GM12892 (cell line): ENCODE data around the gene ZNF638.
"Not testable (repeated sequence)": the region's sequence is repeated elsewhere in the genome, so short reads cannot be mapped to it uniquely, and the experiment has no call there.

Experiments used
- DNase-seq: peaks from one replicate; pipeline ENCODE4 v3.0.0; 2011; ENCODE audit not compliant: insufficient read length
- FAIRE-seq: peaks from 2 replicates; lab custom pipeline; 2011; peaks lifted over from hg19 to GRCh38; lab: Jason Lieb, UNC
- POLR2A ChIP-seq: IDR thresholded peaks from 2 replicates; pipeline ENCODE4 v1.6.1; 2011; ENCODE audit warnings: low read depth, low read length, control low read depth
- POLR2AphosphoS5 ChIP-seq: IDR thresholded peaks from 2 replicates; pipeline ENCODE4 v1.6.1; 2011; ENCODE audit warnings: low read depth, low read length, control low read depth
- TAF1 ChIP-seq: IDR thresholded peaks from 2 replicates; pipeline ENCODE4 v1.6.1; 2011; ENCODE audit warnings: low read depth, mild to moderate bottlenecking, control low read depth, low read length, borderline replicate concordance

Gene ZNF638

DNA sequence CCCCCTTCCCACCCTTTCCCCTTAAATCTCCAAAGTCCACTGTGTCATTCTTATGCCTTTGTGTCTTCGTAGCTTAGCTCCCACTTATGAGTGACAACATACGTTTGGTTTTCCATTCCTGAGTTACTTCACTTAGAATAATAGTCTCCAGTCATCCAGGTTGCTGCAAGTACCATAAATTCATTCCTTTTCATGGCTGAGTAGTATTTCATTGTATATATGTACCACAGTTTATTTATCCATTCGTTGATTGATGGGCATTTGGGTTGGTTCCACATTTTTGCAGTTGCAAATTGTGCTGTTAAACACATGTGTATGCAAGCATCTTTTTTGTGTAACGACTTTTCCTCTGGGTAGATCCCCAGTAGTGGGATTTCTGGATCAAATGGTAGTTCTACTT, 14.5 kb upstream of the ZNF638 start:
- TF ChIP-seq POLR2A (no peak), POLR2AphosphoS5 (no peak), TAF1 (no peak)
- DNase-seq (no peak), FAIRE-seq (no peak)

- not testable (repeated sequence) for DNase-seq, FAIRE-seq
Measured at GRCh38 chr2:71317900-71318299, 13.7 kb upstream of the ZNF638 start.

GRCh38 chr2:71323386-71323785, 8.2 kb upstream of the ZNF638 start:
- DNase-seq (no peak), FAIRE-seq (no peak)
- TF ChIP-seq TAF1 (no peak), POLR2AphosphoS5 (no peak), POLR2A (no peak)

- DNase-seq, result no peak
- no peak for FAIRE-seq
- TF ChIP-seq POLR2A (no peak), TAF1 (no peak), POLR2AphosphoS5 (no peak)
Measured at GRCh38 chr2:71326968-71327367, 4.6 kb upstream of the ZNF638 start.

DNA sequence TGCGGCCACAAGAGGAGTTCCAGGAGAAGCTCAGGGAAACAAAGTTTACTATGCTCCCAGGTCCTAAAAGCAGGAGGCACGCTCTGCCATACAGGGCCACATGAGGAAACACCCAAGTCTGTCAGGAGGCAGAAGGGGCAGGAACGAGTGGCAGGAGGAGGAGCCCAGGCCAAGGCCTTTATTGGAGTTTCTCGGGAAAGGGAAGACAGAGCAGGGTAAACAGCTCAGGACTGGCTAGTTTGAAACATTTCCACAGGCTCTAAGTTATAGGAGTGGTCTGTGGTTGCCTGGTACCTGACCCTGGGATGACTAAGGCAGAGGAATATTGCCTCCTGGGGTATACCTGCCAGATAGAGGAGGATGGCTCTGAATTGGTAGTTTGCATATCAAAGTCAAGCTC, 3.7 kb upstream of the ZNF638 start:
- DNase-seq, result no peak
- no peak for FAIRE-seq
- no peak for TF ChIP-seq POLR2A
- TF ChIP-seq POLR2AphosphoS5, result no peak

GRCh38 chr2:71330155-71330554, 1.4 kb upstream of the ZNF638 start:
- DNase-seq (no peak), FAIRE-seq (no peak)
- TF ChIP-seq TAF1 (no peak), POLR2A (no peak), POLR2AphosphoS5 (no peak)

DNA sequence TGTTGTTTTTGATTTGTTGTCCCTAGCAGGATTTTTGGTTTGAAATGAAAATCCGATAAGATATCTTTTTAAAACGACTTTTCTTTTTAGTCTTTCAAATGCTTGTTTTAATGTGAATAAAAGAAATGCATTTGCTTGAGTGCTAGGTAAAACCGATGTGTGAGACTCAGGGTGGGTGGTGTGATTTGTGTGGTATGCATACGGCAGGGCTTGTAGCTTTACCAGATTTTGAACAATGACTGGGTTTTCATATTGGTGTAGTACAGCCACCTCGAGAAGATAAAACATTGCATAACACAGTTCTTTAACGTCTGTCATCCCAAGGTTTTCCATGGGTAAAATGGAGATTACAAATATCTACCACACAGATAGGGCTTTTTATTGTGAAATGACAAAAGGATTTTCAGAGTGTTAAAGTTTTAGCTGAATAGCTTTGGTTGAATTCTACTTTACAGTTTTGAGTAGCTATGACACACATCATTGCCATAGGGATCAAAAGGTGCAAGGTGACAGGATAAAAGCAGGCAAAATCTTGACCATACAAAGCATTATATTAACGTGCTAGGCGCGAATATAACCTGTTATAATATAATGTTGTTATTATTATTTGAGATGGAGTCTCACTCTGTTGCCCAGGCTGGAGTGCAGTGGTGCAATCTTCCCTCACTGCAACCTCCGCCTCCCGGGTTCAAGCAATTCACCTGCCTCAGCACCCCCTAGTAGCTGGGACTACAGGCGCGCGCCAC, 824 bp upstream of the ZNF638 start:
- FAIRE-seq (no peak), DNase-seq (no peak)
- no peak for TF ChIP-seq POLR2A
- no peak for TF ChIP-seq POLR2AphosphoS5
- no peak for TF ChIP-seq TAF1

GRCh38 chr2:71331331-71331580, 326 bp upstream of the ZNF638 start:
- not testable (repeated sequence) for FAIRE-seq

DNA sequence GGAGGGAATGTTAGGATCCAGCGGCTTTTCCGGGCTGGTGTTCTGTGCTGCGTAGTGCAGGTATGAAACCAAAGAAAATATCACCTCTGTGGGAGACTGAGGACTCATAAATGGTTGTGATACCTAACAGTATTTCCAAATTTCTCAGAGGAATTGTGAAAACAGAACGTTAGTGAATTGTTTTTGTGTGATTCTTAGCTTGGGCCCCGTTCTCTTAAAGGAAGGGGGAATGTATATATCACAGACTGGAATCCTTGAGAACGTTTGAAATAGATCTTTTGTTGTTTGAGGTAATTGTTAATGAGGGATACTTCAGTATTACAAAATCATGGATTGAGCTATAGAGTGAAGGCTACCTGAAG, 834 bp downstream of the ZNF638 start:
- FAIRE-seq (no peak), DNase-seq (no peak)
- no peak for TF ChIP-seq POLR2AphosphoS5
- no peak for TF ChIP-seq POLR2A
- no peak for TF ChIP-seq TAF1

More at GRCh38 chr2:71331331-71331580, 326 bp upstream of the ZNF638 start:
- DNase-seq, result not testable (repeated sequence)

DNA sequence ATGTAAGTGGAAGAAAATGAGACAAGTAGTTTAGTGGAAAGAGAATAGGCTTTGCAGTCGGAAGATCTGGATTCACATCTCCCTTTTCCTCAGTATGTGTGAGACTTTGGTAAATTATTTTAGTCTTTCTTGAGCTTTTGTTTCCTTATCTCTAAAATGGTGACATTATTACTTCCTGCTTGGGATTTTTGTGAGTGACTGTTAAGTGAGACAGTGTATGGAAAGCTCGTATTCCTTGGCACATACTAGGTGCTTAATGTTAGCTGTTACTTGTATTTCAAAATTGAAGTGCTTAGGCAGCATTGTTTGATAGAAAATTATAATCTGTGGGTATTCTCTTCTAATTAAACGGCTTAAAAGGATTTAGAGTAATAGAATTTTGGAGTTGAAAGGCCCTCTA, 2.0 kb downstream of the ZNF638 start:
- FAIRE-seq, result no peak
- TF ChIP-seq TAF1 (no peak), POLR2A (no peak), POLR2AphosphoS5 (no peak)
- DNase-seq, result no peak

- no peak for TF ChIP-seq TAF1
- TF ChIP-seq POLR2A, result no peak
- TF ChIP-seq POLR2AphosphoS5, result no peak
- FAIRE-seq (no peak), DNase-seq (no peak)
Measured at GRCh38 chr2:71336384-71336783, 4.8 kb downstream of the ZNF638 start.

GRCh38 chr2:71336802-71337201, 5.2 kb downstream of the ZNF638 start:
- DNase-seq (no peak), FAIRE-seq (no peak)
- TF ChIP-seq POLR2A (no peak), POLR2AphosphoS5 (no peak), TAF1 (no peak)

GRCh38 chr2:71337776-71338175, 6.2 kb downstream of the ZNF638 start:
- DNase-seq (no peak), FAIRE-seq (no peak)
- no peak for TF ChIP-seq POLR2AphosphoS5
- no peak for TF ChIP-seq POLR2A
- no peak for TF ChIP-seq TAF1

GRCh38 chr2:71339685-71340084, 8.1 kb downstream of the ZNF638 start:
- no peak for TF ChIP-seq POLR2AphosphoS5
- no peak for TF ChIP-seq POLR2A
- no peak for TF ChIP-seq TAF1
- no peak for FAIRE-seq
- DNase-seq, result no peak
